Naive thymus-derived CD4-positive, alpha-beta T cell (primary cell): ENCODE measurements around the gene MYOM3. TPM values are rescaled to one million over a fixed set of nuclear protein-coding genes. Genes with fewer than 3 reads are reported as not detected.

Source experiments
- ATAC-seq: fragments of 150-1000 bp; cut with Tn5 transposase; 2 replicates; pipeline ENCODE4 v1.10.0; 2021; ENCODE audit warnings: mild to moderate bottlenecking, moderate library complexity
- CTCF ChIA-PET: fragments of 350-600 bp; sonication (Branson Sonifier 250); formaldehyde crosslinking; loops from one replicate; lab custom pipeline; 2021; ENCODE audit warnings: antibody characterized with exemption; lab: Charles Lee
- POLR2A ChIA-PET: fragments of 350-600 bp; sonication (Branson Sonifier 250); formaldehyde crosslinking; loops from one replicate; lab custom pipeline; 2021; ENCODE audit warnings: antibody characterized with exemption, inconsistent platforms; lab: Charles Lee
- DNase-seq, 9 donors: peaks; one replicate each; pipeline versions ENCODE4 v3.0.0 to v3.0.0-alpha.2; 2020 to 2022; ENCODE audit warnings: mixed read lengths in 1 of 9
- H3K27ac ChIP-seq: one replicate; pipeline ENCODE4 v1.7.0; 2013; ENCODE audit warnings: mild to moderate bottlenecking, low read depth, low read length, moderate library complexity
- H3K27me3 ChIP-seq, 2 donors: one replicate each; pipeline ENCODE4 v1.7.0; 2013; ENCODE audit warnings: low read length in 2 of 2, mild to moderate bottlenecking in 2 of 2, moderate library complexity in 2 of 2; ENCODE audit not compliant: control insufficient read depth in 2 of 2, insufficient read depth in 2 of 2
- H3K36me3 ChIP-seq, 3 experiments: 1 replicate in 2 of 3; 2 replicates in 1 of 3; pipeline ENCODE4 v1.7.0; 2013; ENCODE audit warnings: low read length in 3 of 3, mild to moderate bottlenecking in 3 of 3, moderate library complexity in 1 of 3; ENCODE audit not compliant: insufficient read depth in 3 of 3, control insufficient read depth in 2 of 3
- H3K4me1 ChIP-seq, 2 donors: one replicate each; pipeline ENCODE4 v1.7.0; 2013; ENCODE audit warnings: low read length in 2 of 2, mild to moderate bottlenecking in 2 of 2, moderate library complexity in 1 of 2; ENCODE audit not compliant: control insufficient read depth in 2 of 2, insufficient read depth in 2 of 2
- H3K4me3 ChIP-seq: 2 replicates; pipeline ENCODE4 v1.7.0; 2013; ENCODE audit warnings: mild to moderate bottlenecking, low read length
- H3K9me3 ChIP-seq, 3 experiments: 1 replicate in 2 of 3; 2 replicates in 1 of 3; pipeline ENCODE4 v1.7.0; 2013; ENCODE audit warnings: low read length in 3 of 3; ENCODE audit not compliant: control insufficient read depth in 2 of 3
- H3K27ac Mint-ChIP-seq, 9 donors: one replicate each; pipeline ENCODE4 v1.8.0; 2020 to 2022; ENCODE audit warnings: mixed read lengths in 9 of 9, mild to moderate bottlenecking in 8 of 9, moderate library complexity in 5 of 9, inconsistent platforms in 2 of 9
- H3K27me3 Mint-ChIP-seq, 5 donors: one replicate each; pipeline ENCODE4 v1.8.0; 2021 to 2022; ENCODE audit warnings: mixed read lengths in 5 of 5, mild to moderate bottlenecking in 1 of 5
- H3K36me3 Mint-ChIP-seq, 5 donors: one replicate each; pipeline ENCODE4 v1.8.0; 2020 to 2022; ENCODE audit warnings: mixed read lengths in 5 of 5, mild to moderate bottlenecking in 3 of 5, inconsistent platforms in 1 of 5
- H3K4me1 Mint-ChIP-seq, 7 donors: one replicate each; pipeline ENCODE4 v1.8.0; 2020 to 2022; ENCODE audit warnings: mixed read lengths in 7 of 7, mild to moderate bottlenecking in 3 of 7, inconsistent platforms in 1 of 7
- H3K4me3 Mint-ChIP-seq, 10 donors: one replicate each; pipeline ENCODE4 v1.8.0; 2020 to 2022; ENCODE audit warnings: mild to moderate bottlenecking in 10 of 10, mixed read lengths in 10 of 10, moderate library complexity in 6 of 10, inconsistent platforms in 2 of 10
- H3K9me3 Mint-ChIP-seq, 11 donors: one replicate each; pipeline ENCODE4 v1.8.0; 2020 to 2022; ENCODE audit warnings: mixed read lengths in 11 of 11, mild to moderate bottlenecking in 4 of 11, inconsistent platforms in 1 of 11, moderate library complexity in 1 of 11
- intact Hi-C, 2 donors: fragments of 100-400 bp; cut with micrococcal nuclease; formaldehyde crosslinking; loops; one replicate each; pipeline ENCODE4 v1.15.1; 2023
- polyA plus RNA-seq, 2 donors: library from polyadenylated mRNA; unstranded; fragments of 300-500 nt; fragmentation: Illumina TruSeq; gene quantifications; one replicate each; pipeline ENCODE4 v1.2.3, GENCODE V29; 2021
- total RNA-seq, 6 experiments: library from RNA in 5 of 6; stranded (reverse) in 5 of 6; gene quantifications; 1 replicate in 5 of 6; 2 replicates in 1 of 6; pipeline ENCODE4 v1.2.3 and lab custom pipeline; 2021 to 2026

MYOM3 gene
- total and polyA plus RNA-seq, 7 experiments from 2014 or later: not detected

- POLR2A ChIA-PET: no interaction called here
- no peaks in the 10 kb centered on the region for H3K27me3 ChIP-seq
- intact Hi-C loops: no loop called here
- ATAC-seq (no peak), DNase-seq (no peak)
- peaks cover 0 to 12% (median 4%) of the 10 kb centered on the region in 5 donors for H3K27me3 Mint-ChIP-seq
- H3K4me1 Mint-ChIP-seq: peaks cover 0 to 5% (median 2%) of the 10 kb centered on the region in 7 donors
- peak overlapping the region in 1 of 9 donors; percentile 67 for H3K27ac Mint-ChIP-seq
- H3K36me3 ChIP-seq: no peaks in the 10 kb centered on the region
- H3K4me1 ChIP-seq: no peaks in the 10 kb centered on the region
- no peak overlapping the region for H3K4me3 ChIP-seq
- H3K36me3 Mint-ChIP-seq: no peaks in the 10 kb centered on the region
- peaks cover 0 to 6% (median 0%) of the 10 kb centered on the region in 11 donors for H3K9me3 Mint-ChIP-seq
- CTCF ChIA-PET: no interaction called here
- no peak overlapping the region for H3K4me3 Mint-ChIP-seq
- H3K27ac ChIP-seq: no peak overlapping the region
- no peaks in the 10 kb centered on the region for H3K9me3 ChIP-seq
Measured at GRCh38 chr1:24139222-24139489, 27.2 kb upstream of the MYOM3 start.

- intact Hi-C loops: no loop called here
- H3K4me1 ChIP-seq: no peaks in the 10 kb centered on the region
- DNase-seq (no peak), ATAC-seq (no peak)
- POLR2A ChIA-PET: no interaction called here
- H3K4me1 Mint-ChIP-seq: peaks cover 0 to 5% (median 2%) of the 10 kb centered on the region in 7 donors
- H3K27me3 Mint-ChIP-seq: peaks cover 0 to 12% (median 4%) of the 10 kb centered on the region in 5 donors
- H3K36me3 ChIP-seq: no peaks in the 10 kb centered on the region
- no peaks in the 10 kb centered on the region for H3K36me3 Mint-ChIP-seq
- H3K4me3 ChIP-seq: no peak overlapping the region
- no peak overlapping the region for H3K27ac ChIP-seq
- peaks cover 0 to 6% (median 0%) of the 10 kb centered on the region in 11 donors for H3K9me3 Mint-ChIP-seq
- H3K27me3 ChIP-seq: no peaks in the 10 kb centered on the region
- H3K27ac Mint-ChIP-seq: peak overlapping the region in 1 of 9 donors; percentile 67
- no peaks in the 10 kb centered on the region for H3K9me3 ChIP-seq
- no peak overlapping the region for H3K4me3 Mint-ChIP-seq
- CTCF ChIA-PET: no interaction called here
Measured at GRCh38 chr1:24138476-24139221, 26.7 kb upstream of the MYOM3 start.

DNA sequence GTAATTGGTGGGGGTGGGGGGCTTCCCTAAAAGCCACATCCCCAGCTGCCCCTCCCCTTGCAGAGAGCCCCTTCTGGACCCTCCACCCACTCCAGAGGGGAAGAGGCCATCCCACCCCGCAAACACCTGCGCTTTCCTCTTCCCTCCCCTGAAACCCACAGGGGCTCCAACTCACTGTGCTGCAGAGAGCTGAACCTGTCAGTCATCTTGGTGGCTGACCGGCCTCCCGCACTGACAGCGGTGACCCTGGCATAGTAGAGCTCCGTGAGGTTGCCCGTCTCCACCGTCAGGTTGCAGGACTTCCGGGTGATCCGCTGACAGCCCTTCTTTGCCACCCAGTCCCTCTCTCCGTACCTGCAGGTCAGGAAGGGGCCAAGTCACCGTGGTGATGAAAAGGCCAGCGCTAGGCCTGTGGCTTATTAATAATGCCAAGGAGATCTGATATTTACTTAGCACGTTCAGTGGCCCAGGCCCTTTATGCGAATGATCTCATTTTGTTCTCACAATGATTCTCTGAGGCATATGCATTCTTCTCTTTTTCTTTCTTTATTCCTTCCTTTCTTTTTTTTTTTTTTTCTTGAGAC is 25.1 kb upstream of the MYOM3 start:
- CTCF ChIA-PET: interaction anchor here (0.7 kb wide), 1 partner anchor 787 kb away, joined by 3 read pairs; no protein-coding TSS in a partner anchor
- Histone ChIP-seq H3K27ac (no peak overlapping the region), H3K9me3 (no peaks in the 10 kb centered on the region), H3K36me3 (no peaks in the 10 kb centered on the region), H3K4me1 (no peaks in the 10 kb centered on the region), H3K27me3 (no peaks in the 10 kb centered on the region), H3K4me3 (no peak overlapping the region)
- Mint-ChIP-seq H3K27ac (no peak overlapping the region), H3K27me3 (peaks cover 0 to 16% (median 3%) of the 10 kb centered on the region in 5 donors), H3K9me3 (peaks cover 0 to 7% (median 2%) of the 10 kb centered on the region in 11 donors), H3K36me3 (no peaks in the 10 kb centered on the region), H3K4me3 (no peak overlapping the region), H3K4me1 (peaks cover 0 to 5% (median 2%) of the 10 kb centered on the region in 7 donors)
- POLR2A ChIA-PET: no interaction called here
- intact Hi-C loops: no loop called here
- ATAC-seq (no peak), DNase-seq (no peak)

- peaks cover 0 to 5% (median 2%) of the 10 kb centered on the region in 7 donors for H3K4me1 Mint-ChIP-seq
- DNase-seq (no peak), ATAC-seq (no peak)
- Histone ChIP-seq H3K27ac (no peak overlapping the region), H3K36me3 (no peaks in the 10 kb centered on the region), H3K4me3 (no peak overlapping the region), H3K4me1 (no peaks in the 10 kb centered on the region), H3K9me3 (peaks cover 0 to 9% (median 0%) of the 10 kb centered on the region in 3 experiments), H3K27me3 (no peaks in the 10 kb centered on the region)
- H3K27ac Mint-ChIP-seq: peak overlapping the region in 1 of 9 donors; percentile 43
- H3K27me3 Mint-ChIP-seq: peaks cover 0 to 19% (median 0%) of the 10 kb centered on the region in 5 donors
- peaks cover 0 to 29% (median 7%) of the 10 kb centered on the region in 11 donors for H3K9me3 Mint-ChIP-seq
- intact Hi-C loops: no loop called here
- H3K36me3 Mint-ChIP-seq: peaks cover 0 to 8% (median 0%) of the 10 kb centered on the region in 5 donors
- CTCF ChIA-PET: interaction anchor here (0.8 kb wide), 1 partner anchor 13 kb away, joined by 3 read pairs; no protein-coding TSS in a partner anchor
- POLR2A ChIA-PET: no interaction called here
- no peak overlapping the region for H3K4me3 Mint-ChIP-seq
Measured at GRCh38 chr1:24134376-24134775, 22.4 kb upstream of the MYOM3 start.

DNA sequence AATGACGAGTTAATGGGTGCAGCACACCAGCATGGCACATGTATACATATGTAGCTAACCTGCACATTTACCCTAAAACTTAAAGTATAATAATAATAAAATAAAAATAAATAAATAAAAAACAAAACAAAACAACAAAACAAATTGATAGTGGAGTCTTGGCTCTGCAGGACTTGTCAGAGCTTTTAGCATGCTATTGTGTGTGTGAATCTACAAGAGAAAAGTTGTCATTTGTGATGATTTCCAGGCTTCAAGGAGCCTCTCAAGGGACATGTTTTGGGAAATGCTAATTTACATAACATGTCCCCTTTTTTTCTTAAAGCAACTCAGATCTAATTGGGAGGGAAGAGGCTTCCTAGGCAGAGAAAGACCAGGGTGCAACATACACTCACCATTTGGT is 21.9 kb upstream of the MYOM3 start:
- Mint-ChIP-seq H3K27me3 (peaks cover 0 to 19% (median 0%) of the 10 kb centered on the region in 5 donors), H3K4me1 (peaks cover 0 to 3% (median 0%) of the 10 kb centered on the region in 7 donors), H3K9me3 (peaks cover 4 to 32% (median 7%) of the 10 kb centered on the region in 11 donors), H3K27ac (no peak overlapping the region), H3K4me3 (no peak overlapping the region), H3K36me3 (peaks cover 0 to 9% (median 0%) of the 10 kb centered on the region in 5 donors)
- Histone ChIP-seq H3K27ac (no peak overlapping the region), H3K36me3 (no peaks in the 10 kb centered on the region), H3K9me3 (peaks cover 0 to 9% (median 0%) of the 10 kb centered on the region in 3 experiments), H3K4me1 (no peaks in the 10 kb centered on the region), H3K27me3 (no peaks in the 10 kb centered on the region), H3K4me3 (no peak overlapping the region)
- no peak for DNase-seq
- ATAC-seq: no peak
- ChIA-PET CTCF (no interaction called here), POLR2A (no interaction called here)
- intact Hi-C loops: no loop called here

- no peak for ATAC-seq
- POLR2A ChIA-PET: no interaction called here
- Mint-ChIP-seq H3K27me3 (peaks cover 0 to 19% (median 0%) of the 10 kb centered on the region in 5 donors), H3K4me1 (peaks cover 0 to 2% (median 0%) of the 10 kb centered on the region in 7 donors), H3K36me3 (peaks cover 0 to 9% (median 0%) of the 10 kb centered on the region in 5 donors), H3K27ac (no peak overlapping the region), H3K9me3 (peaks cover 4 to 32% (median 7%) of the 10 kb centered on the region in 11 donors), H3K4me3 (no peak overlapping the region)
- CTCF ChIA-PET: no interaction called here
- peaks cover 0 to 9% (median 0%) of the 10 kb centered on the region in 3 experiments for H3K9me3 ChIP-seq
- no peak overlapping the region for H3K27ac ChIP-seq
- no peak overlapping the region for H3K4me3 ChIP-seq
- H3K4me1 ChIP-seq: no peaks in the 10 kb centered on the region
- H3K27me3 ChIP-seq: no peaks in the 10 kb centered on the region
- no peaks in the 10 kb centered on the region for H3K36me3 ChIP-seq
- no peak for DNase-seq
- intact Hi-C loops: no loop called here
Measured at GRCh38 chr1:24130385-24130784, 18.4 kb upstream of the MYOM3 start.
